ENCODE measurements around the gene FAM241A.
A peak's percentile ranks its signal among the peaks of the same experiment; 100 is the strongest.

The FAM241A gene

DNA sequence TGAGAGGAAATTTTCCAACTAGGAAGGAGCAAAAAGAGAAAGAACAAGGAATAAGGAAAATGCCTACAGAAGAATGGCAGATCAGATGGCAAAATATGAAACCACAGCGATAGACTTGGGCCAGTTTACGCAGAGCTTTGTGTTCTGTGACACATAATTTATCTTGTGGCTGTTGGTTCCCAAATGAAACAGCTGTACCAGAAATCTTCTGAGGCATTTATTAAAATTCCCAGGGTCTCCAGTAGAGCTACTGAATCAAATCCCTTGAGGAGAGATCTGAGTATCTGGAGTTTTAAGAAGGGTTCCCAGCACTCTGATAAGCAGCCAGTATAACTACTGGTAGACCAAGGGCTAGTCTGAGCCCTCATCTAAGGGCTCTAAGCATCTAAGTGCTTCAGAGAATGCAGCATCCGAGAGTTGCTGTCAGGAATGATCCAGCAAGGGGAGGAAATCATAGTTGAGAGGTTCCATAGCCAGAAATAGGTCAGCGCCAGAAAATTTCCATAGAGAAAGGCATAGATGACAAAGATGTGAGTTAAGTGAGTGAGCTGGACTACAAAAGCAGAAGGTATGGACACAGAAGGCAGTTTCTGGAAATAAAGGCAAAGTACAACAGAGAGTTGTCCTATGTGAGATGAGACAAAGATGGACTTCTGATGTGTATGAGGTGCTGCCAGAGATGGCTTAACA is 46.3 kb upstream of the FAM241A start (continued):
- TF ChIP-seq, protein P1, sequence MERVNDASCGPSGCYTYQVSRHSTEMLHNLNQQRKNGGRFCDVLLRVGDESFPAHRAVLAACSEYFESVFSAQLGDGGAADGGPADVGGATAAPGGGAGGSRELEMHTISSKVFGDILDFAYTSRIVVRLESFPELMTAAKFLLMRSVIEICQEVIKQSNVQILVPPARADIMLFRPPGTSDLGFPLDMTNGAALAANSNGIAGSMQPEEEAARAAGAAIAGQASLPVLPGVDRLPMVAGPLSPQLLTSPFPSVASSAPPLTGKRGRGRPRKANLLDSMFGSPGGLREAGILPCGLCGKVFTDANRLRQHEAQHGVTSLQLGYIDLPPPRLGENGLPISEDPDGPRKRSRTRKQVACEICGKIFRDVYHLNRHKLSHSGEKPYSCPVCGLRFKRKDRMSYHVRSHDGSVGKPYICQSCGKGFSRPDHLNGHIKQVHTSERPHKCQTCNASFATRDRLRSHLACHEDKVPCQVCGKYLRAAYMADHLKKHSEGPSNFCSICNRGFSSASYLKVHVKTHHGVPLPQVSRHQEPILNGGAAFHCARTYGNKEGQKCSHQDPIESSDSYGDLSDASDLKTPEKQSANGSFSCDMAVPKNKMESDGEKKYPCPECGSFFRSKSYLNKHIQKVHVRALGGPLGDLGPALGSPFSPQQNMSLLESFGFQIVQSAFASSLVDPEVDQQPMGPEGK (CRISPR knock-in tag; IDR thresholded peaks at IDR 0.05; ENCODE audit: borderline replicate concordance): no peak

GRCh38 chr4:112099701-112100297 is 45.5 kb upstream of the FAM241A start:
- TF ChIP-seq, protein P2, sequence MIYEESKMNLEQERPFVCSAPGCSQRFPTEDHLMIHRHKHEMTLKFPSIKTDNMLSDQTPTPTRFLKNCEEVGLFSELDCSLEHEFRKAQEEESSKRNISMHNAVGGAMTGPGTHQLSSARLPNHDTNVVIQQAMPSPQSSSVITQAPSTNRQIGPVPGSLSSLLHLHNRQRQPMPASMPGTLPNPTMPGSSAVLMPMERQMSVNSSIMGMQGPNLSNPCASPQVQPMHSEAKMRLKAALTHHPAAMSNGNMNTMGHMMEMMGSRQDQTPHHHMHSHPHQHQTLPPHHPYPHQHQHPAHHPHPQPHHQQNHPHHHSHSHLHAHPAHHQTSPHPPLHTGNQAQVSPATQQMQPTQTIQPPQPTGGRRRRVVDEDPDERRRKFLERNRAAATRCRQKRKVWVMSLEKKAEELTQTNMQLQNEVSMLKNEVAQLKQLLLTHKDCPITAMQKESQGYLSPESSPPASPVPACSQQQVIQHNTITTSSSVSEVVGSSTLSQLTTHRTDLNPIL (CRISPR knock-in tag; IDR thresholded peaks at IDR 0.05; ENCODE audit: low read depth): no peak
- TF ChIP-seq, protein P1 (CRISPR knock-in tag; IDR thresholded peaks at IDR 0.05; ENCODE audit: borderline replicate concordance): no peak
- peak; percentile 97 for ATAC-seq

DNA sequence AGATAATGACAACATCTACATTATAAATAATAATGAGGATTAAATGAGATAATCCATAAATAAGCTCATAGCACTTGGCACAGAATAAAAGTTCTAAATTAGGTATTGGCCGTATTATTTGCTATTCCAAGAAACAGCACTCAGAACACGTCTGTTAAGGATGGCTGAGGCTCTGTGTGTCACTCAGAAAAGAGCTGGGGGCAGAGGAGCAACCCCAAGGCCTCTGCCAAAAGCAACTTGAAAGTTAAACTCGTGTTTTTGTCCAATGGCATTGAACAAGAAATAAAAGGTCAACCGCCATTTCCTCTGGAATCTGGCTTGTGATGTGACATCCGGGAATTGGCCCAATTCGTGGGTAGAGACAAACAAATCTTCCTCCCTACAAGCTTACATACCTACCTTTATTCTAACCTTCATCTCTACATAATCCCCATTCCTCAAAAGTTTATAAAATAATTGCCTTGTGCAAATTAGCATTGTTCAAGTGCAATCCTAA is 42.3 kb upstream of the FAM241A start:
- TF ChIP-seq, protein P1 (CRISPR knock-in tag; IDR thresholded peaks at IDR 0.05; ENCODE audit: borderline replicate concordance): no peak
- TF ChIP-seq, protein P2 (CRISPR knock-in tag; IDR thresholded peaks at IDR 0.05; ENCODE audit: low read depth): no peak
- TF ChIP-seq, protein P3, sequence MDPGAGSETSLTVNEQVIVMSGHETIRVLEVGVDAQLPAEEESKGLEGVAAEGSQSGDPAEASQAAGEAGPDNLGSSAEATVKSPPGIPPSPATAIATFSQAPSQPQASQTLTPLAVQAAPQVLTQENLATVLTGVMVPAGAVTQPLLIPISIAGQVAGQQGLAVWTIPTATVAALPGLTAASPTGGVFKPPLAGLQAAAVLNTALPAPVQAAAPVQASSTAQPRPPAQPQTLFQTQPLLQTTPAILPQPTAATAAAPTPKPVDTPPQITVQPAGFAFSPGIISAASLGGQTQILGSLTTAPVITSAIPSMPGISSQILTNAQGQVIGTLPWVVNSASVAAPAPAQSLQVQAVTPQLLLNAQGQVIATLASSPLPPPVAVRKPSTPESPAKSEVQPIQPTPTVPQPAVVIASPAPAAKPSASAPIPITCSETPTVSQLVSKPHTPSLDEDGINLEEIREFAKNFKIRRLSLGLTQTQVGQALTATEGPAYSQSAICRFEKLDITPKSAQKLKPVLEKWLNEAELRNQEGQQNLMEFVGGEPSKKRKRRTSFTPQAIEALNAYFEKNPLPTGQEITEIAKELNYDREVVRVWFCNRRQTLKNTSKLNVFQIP (CRISPR knock-in tag; IDR thresholded peaks at IDR 0.05; ENCODE audit: borderline replicate concordance, low read depth): no peak
- no peak for TF ChIP-seq TCF4 (CRISPR knock-in tag; IDR thresholded peaks at IDR 0.05; ENCODE audit: borderline replicate concordance)
- TF ChIP-seq GLIS3 (CRISPR knock-in tag; IDR thresholded peaks at IDR 0.05): no peak
- no peak for TF ChIP-seq TSHZ2 (CRISPR knock-in tag; IDR thresholded peaks at IDR 0.05)
- TF ChIP-seq SNAI2 (CRISPR knock-in tag; IDR thresholded peaks at IDR 0.05): no peak
- TF ChIP-seq ZNF8 (CRISPR knock-in tag; IDR thresholded peaks at IDR 0.05): no peak
- TF ChIP-seq ZNF70 (CRISPR knock-in tag; IDR thresholded peaks at IDR 0.05): no peak
- TF ChIP-seq, protein P4, sequence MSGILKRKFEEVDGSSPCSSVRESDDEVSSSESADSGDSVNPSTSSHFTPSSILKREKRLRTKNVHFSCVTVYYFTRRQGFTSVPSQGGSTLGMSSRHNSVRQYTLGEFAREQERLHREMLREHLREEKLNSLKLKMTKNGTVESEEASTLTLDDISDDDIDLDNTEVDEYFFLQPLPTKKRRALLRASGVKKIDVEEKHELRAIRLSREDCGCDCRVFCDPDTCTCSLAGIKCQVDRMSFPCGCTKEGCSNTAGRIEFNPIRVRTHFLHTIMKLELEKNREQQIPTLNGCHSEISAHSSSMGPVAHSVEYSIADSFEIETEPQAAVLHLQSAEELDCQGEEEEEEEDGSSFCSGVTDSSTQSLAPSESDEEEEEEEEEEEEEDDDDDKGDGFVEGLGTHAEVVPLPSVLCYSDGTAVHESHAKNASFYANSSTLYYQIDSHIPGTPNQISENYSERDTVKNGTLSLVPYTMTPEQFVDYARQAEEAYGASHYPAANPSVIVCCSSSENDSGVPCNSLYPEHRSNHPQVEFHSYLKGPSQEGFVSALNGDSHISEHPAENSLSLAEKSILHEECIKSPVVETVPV (CRISPR knock-in tag; IDR thresholded peaks at IDR 0.05): no peak
- TF ChIP-seq ZFP30 (CRISPR knock-in tag; IDR thresholded peaks at IDR 0.05): no peak
- no peak for TF ChIP-seq ZNF565 (CRISPR knock-in tag; conservative IDR thresholded peaks at IDR 0.05; ENCODE audit: low read depth)
- no peak for TF ChIP-seq RARB (CRISPR knock-in tag; IDR thresholded peaks at IDR 0.05)
- TF ChIP-seq OSR1 (CRISPR knock-in tag; IDR thresholded peaks at IDR 0.05): no peak
- TF ChIP-seq BACH2 (CRISPR knock-in tag; IDR thresholded peaks at IDR 0.05; ENCODE audit: borderline replicate concordance): no peak
- no peak for TF ChIP-seq PPARA (CRISPR knock-in tag; IDR thresholded peaks at IDR 0.05; ENCODE audit: borderline replicate concordance)
- no peak for TF ChIP-seq ESRRG (CRISPR knock-in tag; IDR thresholded peaks at IDR 0.05)
- TF ChIP-seq ISL1 (CRISPR knock-in tag; IDR thresholded peaks at IDR 0.05): no peak
- no peak for TF ChIP-seq ZC3H10 (CRISPR knock-in tag; IDR thresholded peaks at IDR 0.05)
- no peak for ATAC-seq

All from SK-N-SH treated with all-trans-retinoic acid at 6 μM for 48 hours (cell line).